K562 (cell line): ENCODE results near the gene DEDD. TPM values are rescaled to one million over a fixed set of nuclear protein-coding genes. Genes with fewer than 3 reads are reported as not detected.

Source experiments
- GABPB2 ChIP-seq: fragments of 250-450 bp; sonication (Bioruptor Pico); conservative IDR thresholded peaks from 2 replicates; pipeline ENCODE4 v1.5.1; 2021; ENCODE audit warnings: mild to moderate bottlenecking
- KAT2B ChIP-seq: IDR thresholded peaks from one replicate; pipeline ENCODE4 v1.6.1; 2012; ENCODE audit warnings: low read depth, mild to moderate bottlenecking, control low read depth, inconsistent platforms, low read length, moderate library complexity
- MBD1 ChIP-seq: fragments of 250-450 bp; sonication (Bioruptor Pico); IDR thresholded peaks from 2 replicates; pipeline ENCODE4 v1.8.0; 2022; ENCODE audit warnings: inconsistent platforms
- PCBP1 ChIP-seq: fragments of 200-400 bp; formaldehyde crosslinking; IDR thresholded peaks from 2 replicates; pipeline ENCODE4 v1.6.1; 2018; ENCODE audit warnings: mild to moderate bottlenecking, low read depth, low read length; ENCODE audit not compliant: poor library complexity, severe bottlenecking
- PHF21A ChIP-seq: fragments of 450-650 bp; IDR thresholded peaks from 2 replicates; pipeline ENCODE4 v1.6.1; 2017; ENCODE audit warnings: low read depth, borderline replicate concordance
- SRSF9 ChIP-seq: fragments of 200-400 bp; formaldehyde crosslinking; IDR thresholded peaks from 2 replicates; pipeline ENCODE4 v1.6.1; 2017; ENCODE audit warnings: low read depth, low read length, borderline replicate concordance
- ZNF398 ChIP-seq: fragments of 250-450 bp; sonication (Bioruptor Pico); IDR thresholded peaks from 2 replicates; pipeline ENCODE4 v1.8.0; 2021; ENCODE audit warnings: moderate library complexity, mild to moderate bottlenecking, inconsistent platforms
- ZNF444 ChIP-seq: fragments of 250-450 bp; sonication (Bioruptor Pico); IDR thresholded peaks from 2 replicates; pipeline ENCODE4 v1.4.0; 2020; ENCODE audit warnings: mild to moderate bottlenecking, moderate library complexity
- ZNF511 ChIP-seq: sonication (generic); formaldehyde crosslinking; IDR thresholded peaks from 2 replicates; pipeline ENCODE4 v1.8.0; 2022; ENCODE audit warnings: mild to moderate bottlenecking, missing genetic modification reagents
- ZNF592 ChIP-seq: fragments of 450-650 bp; IDR thresholded peaks from 2 replicates; pipeline ENCODE4 v1.6.1; 2017; ENCODE audit warnings: antibody characterized with exemption, mild to moderate bottlenecking
- polyA plus RNA-seq, 8 experiments: library from polyadenylated mRNA; depleted of rRNA in 4 of 8; stranded (reverse) in 5 of 8; unstranded in 3 of 8; fragments of >200 nt; fragmentation: Nextera tagmentation in 2 of 8; fragmentation: Illumina TruSeq in 1 of 8; extraction: Ambion mirVana in 2 of 8; extraction: Trizol in 1 of 8; gene quantifications; 2 replicates each; pipeline versions ENCODE4 v1.2.1 to v1.2.3, GENCODE V29; 2011 to 2014; ENCODE audit warnings: inconsistent platforms in 1 of 8, missing spikeins in 1 of 8
- total RNA-seq, 7 experiments: library from RNA; depleted of rRNA in 6 of 7; stranded (reverse); fragments of >200 nt in 6 of 7; fragmentation: Illumina TruSeq in 2 of 7; extraction: Trizol in 2 of 7; gene quantifications; 2 replicates each; pipeline versions ENCODE4 v1.2.1 to v1.2.3, GENCODE V29; 2011 to 2021; ENCODE audit warnings: low replicate concordance in 1 of 7

The DEDD gene
- total and polyA plus RNA-seq, 9 of the 15 experiments (the other 6 are each of a cell fraction or from before 2014, with no cell fraction given) = 11.6 to 41.0 (median 16.8) TPM

GRCh38 chr1:161159087-161159912, 26.8 kb upstream of the DEDD start, which contains the start of gene USP21 (continued):
- no peak for TF ChIP-seq MBD1
- TF ChIP-seq ZNF511 = peak; percentile 30; the same call in 1 of the 2 replicates
- TF ChIP-seq PCBP1 = no peak
- TF ChIP-seq SRSF9 = no peak
- 0 out of 2 replicates have a peak, but pooled peaks have one; percentile 61 for TF ChIP-seq ZNF592
- no peak for TF ChIP-seq ZNF444 (CRISPR knock-in tag)
- TF ChIP-seq PHF21A = no peak
- no peak for TF ChIP-seq KAT2B
- no peak for TF ChIP-seq ZNF398 (CRISPR knock-in tag)
- TF ChIP-seq GABPB2 (CRISPR knock-in tag) = no peak
